Thyroid gland (tissue), 4 donors: Measurements from ENCODE around the gene ACER2. TPM values are rescaled to one million over a fixed set of nuclear protein-coding genes. Genes with fewer than 3 reads are reported as not detected.
"Not testable (repeated sequence)": the region's sequence is repeated elsewhere in the genome, so short reads cannot be mapped to it uniquely, and the experiment has no call there.

Source experiments
- DNase-seq, 2 donors: peaks; one replicate each; pipeline ENCODE4 v3.0.0-alpha.2; 2019
- H3K27ac ChIP-seq, 3 donors: fragments of 200-600 bp; sonication (generic); 1 replicate in 2 of 3; 2 replicates in 1 of 3; pipeline ENCODE4 v1.5.1; 2016 to 2019; ENCODE audit warnings: mild to moderate bottlenecking in 1 of 3, moderate library complexity in 1 of 3
- H3K27me3 ChIP-seq: fragments of 200-600 bp; sonication (generic); one replicate; pipeline ENCODE4 v1.5.1; 2019
- H3K36me3 ChIP-seq, 2 donors: fragments of 200-600 bp; sonication (generic); one replicate each; pipeline ENCODE4 v1.5.1; 2016 to 2019
- H3K4me1 ChIP-seq, 2 donors: fragments of 200-600 bp; sonication (generic); one replicate each; pipeline ENCODE4 v1.5.1; 2017 to 2019
- H3K4me3 ChIP-seq, 3 donors: fragments of 200-600 bp; sonication (generic); replicated peaks in 1 of 3; 1 replicate in 2 of 3; 2 replicates in 1 of 3; pipeline ENCODE4 v1.5.1; 2016; ENCODE audit warnings: mild to moderate bottlenecking in 1 of 3
- H3K9me3 ChIP-seq: fragments of 200-600 bp; sonication (generic); one replicate; pipeline ENCODE4 v1.5.1; 2017
- POLR2A ChIP-seq, 2 donors: fragments of 450-650 bp; IDR thresholded peaks; one replicate each; pipeline ENCODE4 v1.6.1; 2017; ENCODE audit warnings: antibody characterized with exemption in 2 of 2, mild to moderate bottlenecking in 2 of 2, moderate library complexity in 1 of 2
- WGBS, 2 donors: methylation state at CpG; one replicate each; pipeline ENCODE4 v1.1.5; 2017; 5-methylcytosine and 5-hydroxymethylcytosine counted together
- intact Hi-C: fragments of 100-400 bp; cut with DNase I; formaldehyde crosslinking; loops from one replicate; pipeline ENCODE4 v1.15.1; 2023
- total RNA-seq, 4 donors: library from RNA; depleted of rRNA; stranded (reverse); fragments of >200 nt; gene quantifications; one replicate each; pipeline ENCODE4 v1.2.3, GENCODE V29; 2016
- TF ChIP-seq, protein P1 (sequence below), 6 experiments: fragments of 200-600 bp in 3 of 6; fragments of 450-650 bp in 3 of 6; sonication (generic) in 3 of 6; IDR thresholded peaks; one replicate each; pipeline ENCODE4 v1.5.1; 2016 to 2019; ENCODE audit warnings: antibody characterized with exemption in 6 of 6, mild to moderate bottlenecking in 2 of 6, inconsistent platforms in 1 of 6, moderate library complexity in 1 of 6

The ACER2 gene
- total RNA-seq, 4 donors from 2014 or later = 2.6 to 9.3 (median 6.4) TPM

DNA sequence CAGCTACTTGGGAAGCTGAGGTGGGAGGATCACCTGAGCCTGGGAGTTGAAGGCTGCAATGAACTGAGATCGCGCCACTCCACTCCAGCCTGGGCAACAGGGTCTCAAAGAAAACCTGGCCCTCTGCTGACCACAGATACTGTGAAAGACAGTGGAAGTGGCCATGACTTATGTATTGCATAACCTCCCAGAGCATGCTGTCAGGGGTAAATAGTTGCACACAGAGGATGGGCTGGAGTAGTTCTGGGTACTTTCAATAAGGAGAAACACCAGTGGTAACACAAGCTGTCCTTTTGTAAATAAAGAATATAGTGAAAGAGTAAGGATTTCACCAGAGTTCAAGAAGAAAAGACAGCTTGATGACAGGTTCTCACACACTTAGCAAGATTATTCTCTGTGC is 1.8 kb downstream of the ACER2 start:
- Histone ChIP-seq H3K4me1 (peaks cover 0 to 11% of the 10 kb centered on the region in 2 donors), H3K36me3 (no peaks in the 10 kb centered on the region), H3K27ac (no peak overlapping the region), H3K4me3 (no peak overlapping the region), H3K27me3 (no peaks in the 10 kb centered on the region), H3K9me3 (no peaks in the 10 kb centered on the region)
- no peak for TF ChIP-seq POLR2A (IDR thresholded peaks at IDR 0.05)
- TF ChIP-seq, protein P1, sequence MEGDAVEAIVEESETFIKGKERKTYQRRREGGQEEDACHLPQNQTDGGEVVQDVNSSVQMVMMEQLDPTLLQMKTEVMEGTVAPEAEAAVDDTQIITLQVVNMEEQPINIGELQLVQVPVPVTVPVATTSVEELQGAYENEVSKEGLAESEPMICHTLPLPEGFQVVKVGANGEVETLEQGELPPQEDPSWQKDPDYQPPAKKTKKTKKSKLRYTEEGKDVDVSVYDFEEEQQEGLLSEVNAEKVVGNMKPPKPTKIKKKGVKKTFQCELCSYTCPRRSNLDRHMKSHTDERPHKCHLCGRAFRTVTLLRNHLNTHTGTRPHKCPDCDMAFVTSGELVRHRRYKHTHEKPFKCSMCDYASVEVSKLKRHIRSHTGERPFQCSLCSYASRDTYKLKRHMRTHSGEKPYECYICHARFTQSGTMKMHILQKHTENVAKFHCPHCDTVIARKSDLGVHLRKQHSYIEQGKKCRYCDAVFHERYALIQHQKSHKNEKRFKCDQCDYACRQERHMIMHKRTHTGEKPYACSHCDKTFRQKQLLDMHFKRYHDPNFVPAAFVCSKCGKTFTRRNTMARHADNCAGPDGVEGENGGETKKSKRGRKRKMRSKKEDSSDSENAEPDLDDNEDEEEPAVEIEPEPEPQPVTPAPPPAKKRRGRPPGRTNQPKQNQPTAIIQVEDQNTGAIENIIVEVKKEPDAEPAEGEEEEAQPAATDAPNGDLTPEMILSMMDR (IDR thresholded peaks at IDR 0.05) = no peak
- intact Hi-C loops = no loop called here
- no peak for DNase-seq
- 94 to 100% methylated on average over 2 of the region's 2 CpGs for WGBS, 2 donors

DNA sequence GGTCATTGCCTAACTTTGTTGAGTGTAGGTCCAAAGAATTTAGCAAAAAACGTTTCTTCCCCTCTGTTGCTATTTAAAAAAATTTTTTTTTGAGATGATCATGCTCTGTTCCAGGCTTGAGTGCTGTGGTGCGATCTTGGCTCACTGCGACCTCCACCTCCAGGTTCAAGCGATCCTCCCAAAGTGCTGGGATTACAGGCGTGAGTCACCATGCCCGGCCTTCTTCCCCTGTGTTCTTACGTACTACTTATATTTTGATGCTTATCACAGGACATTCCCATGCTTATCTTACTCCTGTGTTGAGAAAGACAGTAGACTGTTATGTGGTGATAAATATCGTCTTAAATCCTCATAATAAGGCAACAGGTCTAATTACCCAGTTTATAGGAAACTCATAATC is 2.5 kb downstream of the ACER2 start:
- Histone ChIP-seq H3K4me3 (no peak overlapping the region), H3K4me1 (peaks cover 0 to 11% of the 10 kb centered on the region in 2 donors), H3K36me3 (no peaks in the 10 kb centered on the region), H3K9me3 (no peaks in the 10 kb centered on the region), H3K27ac (no peak overlapping the region), H3K27me3 (no peaks in the 10 kb centered on the region)
- intact Hi-C loops = no loop called here
- no peak for TF ChIP-seq POLR2A (IDR thresholded peaks at IDR 0.05)
- TF ChIP-seq, protein P1 (IDR thresholded peaks at IDR 0.05) = no peak
- WGBS, 2 donors = 94% methylated on average over 8 of the region's 8 CpGs
- DNase-seq = no peak

DNA sequence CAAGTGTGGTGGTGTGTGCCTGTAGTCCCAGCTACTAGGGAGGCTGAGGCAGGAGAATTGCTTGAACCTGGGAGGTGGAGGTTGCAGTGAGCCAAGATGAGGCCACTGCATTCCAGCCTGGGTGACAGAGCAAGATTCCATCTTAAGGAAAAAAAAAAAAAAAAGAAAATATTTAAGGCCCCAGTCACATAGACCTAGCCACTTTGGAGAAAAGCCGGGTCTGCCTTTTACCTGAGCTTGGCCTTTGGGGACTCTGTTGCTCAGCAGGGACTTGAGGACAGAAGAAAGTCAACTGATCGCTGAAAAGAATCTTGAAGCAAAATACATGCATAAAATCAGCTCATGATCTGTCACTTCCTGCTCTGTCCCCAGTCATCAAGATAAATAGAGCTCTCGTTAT is 4.6 kb downstream of the ACER2 start:
- DNase-seq, H3K27ac ChIP-seq, H3K4me3 ChIP-seq, H3K36me3 ChIP-seq, H3K27me3 ChIP-seq, H3K4me1 ChIP-seq, intact Hi-C loops, H3K9me3 ChIP-seq: not testable (repeated sequence)
- WGBS, 2 donors = 72 to 95% methylated on average over 3 of the region's 3 CpGs

DNA sequence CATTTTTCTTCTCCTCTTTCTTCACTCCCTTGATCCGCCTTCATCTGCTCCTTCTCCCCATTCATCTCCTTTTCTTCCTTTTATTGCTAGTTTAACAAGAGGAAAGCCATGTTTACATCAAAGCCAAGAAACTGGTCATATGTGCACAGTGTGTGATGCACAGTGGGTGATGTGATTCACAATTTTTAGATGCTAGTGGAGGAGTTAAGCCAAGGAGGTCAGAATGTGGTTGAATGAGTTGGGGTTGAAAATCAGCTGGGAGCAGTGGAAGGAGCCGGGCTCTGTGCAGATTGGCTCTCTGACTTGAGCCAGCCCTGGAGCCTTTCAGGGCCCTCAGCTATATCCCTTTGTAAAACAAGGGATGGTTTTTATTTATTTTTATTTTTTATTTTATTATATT is 7.3 kb downstream of the ACER2 start:
- intact Hi-C loops = no loop called here
- TF ChIP-seq, protein P1 (IDR thresholded peaks at IDR 0.05) = no peak
- no peak for TF ChIP-seq POLR2A (IDR thresholded peaks at IDR 0.05)
- H3K9me3 ChIP-seq = no peaks in the 10 kb centered on the region
- no peak overlapping the region for H3K4me3 ChIP-seq
- H3K27me3 ChIP-seq = no peaks in the 10 kb centered on the region
- H3K36me3 ChIP-seq = no peaks in the 10 kb centered on the region
- H3K27ac ChIP-seq = no peak overlapping the region
- H3K4me1 ChIP-seq = no peaks in the 10 kb centered on the region
- 93 to 96% methylated on average over 2 of the region's 2 CpGs for WGBS, 2 donors
- no peak for DNase-seq

DNA sequence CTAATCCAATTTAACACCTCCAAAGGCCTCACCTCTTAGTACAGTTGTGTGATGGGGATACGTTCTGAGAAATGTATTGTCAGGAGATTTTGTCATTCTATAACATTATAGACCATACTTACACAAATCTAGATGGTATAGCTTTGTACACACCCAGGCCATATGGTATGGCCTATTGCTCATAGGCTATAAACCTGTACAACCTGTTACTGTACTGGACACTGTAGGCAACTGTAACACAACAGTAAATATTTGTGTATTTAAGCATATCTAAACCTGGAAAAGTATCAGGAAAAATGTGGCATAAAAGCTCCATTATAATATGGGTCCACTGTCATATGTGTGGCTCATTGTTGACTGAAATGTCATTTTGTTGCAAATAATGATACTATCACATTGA is 12.1 kb downstream of the ACER2 start:
- no peak for DNase-seq
- intact Hi-C loops = no loop called here
- Histone ChIP-seq H3K27me3 (no peaks in the 10 kb centered on the region), H3K27ac (no peak overlapping the region), H3K9me3 (no peaks in the 10 kb centered on the region), H3K4me1 (no peaks in the 10 kb centered on the region), H3K36me3 (peaks cover 0 to 3% of the 10 kb centered on the region in 2 donors), H3K4me3 (no peak overlapping the region)
- 93 to 100% methylated on average over 1 of the region's 1 CpG for WGBS, 2 donors
- no peak for TF ChIP-seq POLR2A (IDR thresholded peaks at IDR 0.05)
- TF ChIP-seq, protein P1 (IDR thresholded peaks at IDR 0.05) = no peak

DNA sequence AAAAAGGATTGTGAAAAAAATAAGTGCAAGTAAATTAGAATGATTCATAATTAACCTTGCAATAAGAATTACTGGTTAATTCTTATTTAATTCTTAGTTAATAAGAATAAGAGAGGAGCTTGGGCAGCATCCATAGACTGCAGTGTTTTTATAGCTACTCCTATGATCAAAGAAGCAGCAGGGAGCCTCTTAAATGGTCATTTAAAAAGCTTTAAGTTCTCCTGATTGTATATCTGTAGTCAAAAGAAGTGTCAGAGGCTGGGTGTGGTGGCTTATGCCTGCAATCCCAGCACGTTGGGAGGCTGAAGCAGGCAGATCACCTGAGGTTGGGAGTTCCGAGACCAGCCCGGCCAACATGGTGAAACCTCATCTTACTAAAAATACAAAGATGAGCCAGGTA is 14.4 kb downstream of the ACER2 start:
- WGBS, 2 donors = 94 to 100% methylated on average over 3 of the region's 3 CpGs
- no peaks in the 10 kb centered on the region for H3K27me3 ChIP-seq
- no peak overlapping the region for H3K4me3 ChIP-seq
- no peaks in the 10 kb centered on the region for H3K9me3 ChIP-seq
- no peak for TF ChIP-seq POLR2A (IDR thresholded peaks at IDR 0.05)
- TF ChIP-seq, protein P1 (IDR thresholded peaks at IDR 0.05) = no peak
- intact Hi-C loops = no loop called here
- peaks cover 0 to 3% of the 10 kb centered on the region in 2 donors for H3K36me3 ChIP-seq
- no peaks in the 10 kb centered on the region for H3K4me1 ChIP-seq
- no peak for DNase-seq
- H3K27ac ChIP-seq = no peak overlapping the region
